Keratinocyte (primary cell): Measurements from ENCODE around the gene POLR3G. TPM values are rescaled to one million over a fixed set of nuclear protein-coding genes. Genes with fewer than 3 reads are reported as not detected.

Experiments
- DNase-seq: peaks from one replicate; pipeline ENCODE4 v3.0.0-alpha.2; 2011; ENCODE audit warnings: low read depth, missing footprints, low spot score
- FAIRE-seq: peaks from 2 replicates; lab custom pipeline; 2011; peaks lifted over from hg19 to GRCh38; lab: Jason Lieb, UNC
- H2AFZ ChIP-seq: 2 replicates; pipeline ENCODE4 v1.6.0; 2012; ENCODE audit warnings: low read length, control low read depth, inconsistent platforms; ENCODE audit not compliant: control insufficient read depth
- H3K27ac ChIP-seq: 2 replicates; pipeline ENCODE4 v1.5.1; 2011; ENCODE audit warnings: low read length; ENCODE audit not compliant: control insufficient read depth, insufficient read depth
- H3K27me3 ChIP-seq: 3 replicates; pipeline ENCODE4 v1.6.0; 2011; ENCODE audit warnings: low read length; ENCODE audit not compliant: control insufficient read depth, insufficient read depth; ENCODE audit errors: extremely low read depth
- H3K36me3 ChIP-seq, 2 experiments: 2 replicates in 1 of 2; 3 replicates in 1 of 2; pipeline ENCODE4 v1.5.1; 2011; ENCODE audit warnings: low read length in 2 of 2, mild to moderate bottlenecking in 1 of 2; ENCODE audit not compliant: control insufficient read depth in 2 of 2, insufficient read depth in 2 of 2; ENCODE audit errors: extremely low read depth in 1 of 2
- H3K4me1 ChIP-seq: 3 replicates; pipeline ENCODE4 v1.5.1; 2011; ENCODE audit warnings: low read length; ENCODE audit not compliant: control insufficient read depth, insufficient read depth; ENCODE audit errors: extremely low read depth
- H3K4me2 ChIP-seq: 3 replicates; pipeline ENCODE4 v1.6.0; 2011; ENCODE audit warnings: low read depth, low read length; ENCODE audit not compliant: control insufficient read depth, insufficient read depth; ENCODE audit errors: extremely low read depth
- H3K4me3 ChIP-seq, 3 experiments: fragments of 200-600 bp in 1 of 3; sonication (generic) in 1 of 3; 2 replicates in 2 of 3; 3 replicates in 1 of 3; pipeline ENCODE4 v1.5.1; 2011 to 2016; ENCODE audit warnings: low read length in 3 of 3, mild to moderate bottlenecking in 3 of 3, control low read depth in 2 of 3, inconsistent platforms in 1 of 3, low read depth in 1 of 3, mixed read lengths in 1 of 3, mixed run types in 1 of 3, moderate library complexity in 1 of 3; ENCODE audit not compliant: control insufficient read depth in 2 of 3, insufficient read depth in 2 of 3; ENCODE audit errors: extremely low read depth in 1 of 3
- H3K79me2 ChIP-seq: 2 replicates; pipeline ENCODE4 v1.6.0; 2012; ENCODE audit warnings: low read length; ENCODE audit not compliant: control insufficient read depth, insufficient read depth
- H3K9ac ChIP-seq: 3 replicates; pipeline ENCODE4 v1.6.0; 2011; ENCODE audit warnings: low read length; ENCODE audit not compliant: control insufficient read depth, insufficient read depth; ENCODE audit errors: extremely low read depth
- H3K9me1 ChIP-seq: 3 replicates; pipeline ENCODE4 v1.6.0; 2011; ENCODE audit warnings: low read length; ENCODE audit not compliant: control insufficient read depth, insufficient read depth; ENCODE audit errors: extremely low read depth
- H3K9me3 ChIP-seq: 2 replicates; pipeline ENCODE4 v1.5.1; 2012; ENCODE audit warnings: low read depth, low read length; ENCODE audit not compliant: control insufficient read depth
- H4K20me1 ChIP-seq: 3 replicates; pipeline ENCODE4 v1.6.0; 2011; ENCODE audit warnings: low read length; ENCODE audit not compliant: control insufficient read depth, insufficient read depth; ENCODE audit errors: extremely low read depth
- CTCF ChIP-seq, 3 experiments: IDR thresholded peaks in 1 of 3; conservative IDR thresholded peaks in 1 of 3; optimal IDR thresholded peaks in 1 of 3; 2 replicates in 2 of 3; 3 replicates in 1 of 3; pipeline versions ENCODE3 to v1.5.1; 2011; ENCODE audit warnings: low read length in 3 of 3, mild to moderate bottlenecking in 3 of 3, moderate library complexity in 2 of 3, control low read depth in 1 of 3, inconsistent platforms in 1 of 3; ENCODE audit not compliant: insufficient read depth in 2 of 3; ENCODE audit errors: extremely low read depth in 1 of 3
- EZH2 ChIP-seq: IDR thresholded peaks from one replicate; pipeline ENCODE4 v1.6.1; 2012; ENCODE audit warnings: inconsistent platforms, mild to moderate bottlenecking, low read length, moderate library complexity
- dilution Hi-C: fragments of 300-500 bp; cut with MboI; formaldehyde crosslinking; loops from one replicate; pipeline ENCODE4 v1.7.0; 2020; ENCODE audit warnings: low sequenced_read_pairs; ENCODE audit not compliant: extremely low pct_ligation_motif_present
- polyA plus RNA-seq, 5 experiments: library from polyadenylated mRNA; depleted of rRNA in 3 of 5; stranded (reverse) in 3 of 5; stranded (forward) in 1 of 5; unstranded in 1 of 5; fragments of >200 nt; gene quantifications; 1 replicate in 1 of 5; 2 replicates in 3 of 5; 3 replicates in 1 of 5; pipeline versions ENCODE4 v1.2.1 to v1.2.3, GENCODE V29; 2011 to 2012; ENCODE audit warnings: missing spikeins in 2 of 5, low read depth in 1 of 5, low replicate concordance in 1 of 5

Gene POLR3G
- polyA plus RNA-seq, 1 donor (not counting 4 experiments of a cell fraction or from before 2014, with no cell fraction given), result 27.0 TPM

- no peak for FAIRE-seq
- peak overlapping the region; percentile 90 to 98 (median 97) for H3K4me3 ChIP-seq
- H3K36me3 ChIP-seq, result peaks cover 0 to 4% of the 10 kb centered on the region in 2 experiments
- H3K79me2 ChIP-seq, result peaks cover 43% of the 10 kb centered on the region
- H3K27me3 ChIP-seq, result peaks cover 3% of the 10 kb centered on the region
- H3K27ac ChIP-seq, result peak overlapping the region; percentile 94
- dilution Hi-C loops, result no loop called here
- peak overlapping the region; percentile 96 for H2AFZ ChIP-seq
- peak overlapping the region; percentile 78 for H3K4me2 ChIP-seq
- H3K9ac ChIP-seq, result peak overlapping the region; percentile 95
- H4K20me1 ChIP-seq, result no peaks in the 10 kb centered on the region
- H3K9me3 ChIP-seq, result no peaks in the 10 kb centered on the region
- H3K9me1 ChIP-seq, result no peaks in the 10 kb centered on the region
- DNase-seq, result no peak
- TF ChIP-seq EZH2 (no peak), CTCF (optimal IDR thresholded peaks at IDR 0.05 in 1 of 3, IDR thresholded peaks at IDR 0.05 in 1 of 3, conservative IDR thresholded peaks at IDR 0.05 in 1 of 3; ENCODE audit: extremely low read depth in 1 of 3, insufficient read depth in 2 of 3, low read length in 3 of 3) (no peak)
- peaks cover 16% of the 10 kb centered on the region for H3K4me1 ChIP-seq
Observed at GRCh38 chr5:90528601-90529193, 54.0 kb downstream of the POLR3G start.

DNA sequence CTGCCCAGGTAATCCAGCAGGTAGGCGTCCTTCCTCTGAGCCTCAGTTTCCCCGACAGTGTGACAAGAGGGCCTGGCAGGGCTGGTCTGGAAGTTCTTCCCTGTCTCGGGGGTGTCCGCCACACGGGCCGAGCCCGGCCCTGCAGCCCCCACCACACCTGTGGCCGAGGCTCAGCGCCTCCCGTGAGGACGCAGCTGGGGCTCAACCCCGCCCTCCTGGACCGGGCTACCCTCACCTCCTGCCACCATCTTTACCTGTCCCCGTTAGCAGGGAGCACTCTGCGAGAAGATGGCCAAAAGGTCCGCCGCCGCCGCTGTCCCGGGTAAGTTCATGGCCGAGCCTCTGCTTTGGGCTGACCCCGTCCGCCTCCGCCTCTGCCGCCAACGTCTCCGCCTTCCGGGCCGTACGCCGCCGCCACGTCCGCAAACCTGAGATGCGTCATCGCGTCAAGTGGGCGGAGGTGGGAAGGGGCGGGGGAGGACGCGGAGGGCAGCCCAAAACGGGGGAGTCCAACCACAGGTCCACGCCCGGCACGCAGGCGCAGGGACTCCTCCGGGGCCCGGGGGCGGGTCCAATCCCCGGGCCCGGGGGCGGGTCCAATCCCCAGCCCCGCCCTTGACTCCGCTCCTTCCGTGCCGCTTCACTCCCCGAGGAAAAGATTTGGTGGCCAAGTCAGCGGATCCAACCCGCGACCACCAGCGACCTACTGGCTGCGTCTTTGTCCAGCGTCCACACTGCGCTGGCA lies 54.7 kb downstream of the POLR3G start, which contains the start of gene LYSMD3:
Gene LYSMD3 (minus strand): TSS at position 391 of the 745 bp plus-strand sequence. CDS start 4,295 bp downstream, outside the sequence.
- TF ChIP-seq EZH2, result no peak
- no peak for TF ChIP-seq CTCF (optimal IDR thresholded peaks at IDR 0.05 in 1 of 3, IDR thresholded peaks at IDR 0.05 in 1 of 3, conservative IDR thresholded peaks at IDR 0.05 in 1 of 3; ENCODE audit: extremely low read depth in 1 of 3, insufficient read depth in 2 of 3, low read length in 3 of 3)
- peaks cover 0 to 4% of the 10 kb centered on the region in 2 experiments for H3K36me3 ChIP-seq
- FAIRE-seq (no peak), DNase-seq (peak; percentile 45)
- peak within 1 kb of the TSS; percentile 94 for H3K4me2 ChIP-seq
- peaks cover 43% of the 10 kb centered on the region for H3K79me2 ChIP-seq
- H3K27me3 ChIP-seq, result peaks cover 4% of the 10 kb centered on the region
- dilution Hi-C loops, result no loop called here
- H3K9me3 ChIP-seq, result no peaks in the 10 kb centered on the region
- H3K9ac ChIP-seq, result peak within 1 kb of the TSS; percentile 95
- H3K4me3 ChIP-seq, result peak within 1 kb of the TSS; percentile 97 to 98 (median 97)
- peak within 1 kb of the TSS; percentile 100 for H2AFZ ChIP-seq
- H3K27ac ChIP-seq, result peak within 1 kb of the TSS; percentile 94
- peaks cover 16% of the 10 kb centered on the region for H3K4me1 ChIP-seq
- H3K9me1 ChIP-seq, result no peaks in the 10 kb centered on the region
- H4K20me1 ChIP-seq, result no peaks in the 10 kb centered on the region
